Activated CD8-positive, alpha-beta memory T cell treated with anti-CD3 and anti-CD28 coated beads for 36 hours (primary cell): Measurements from ENCODE around the gene TTLL11. TPM values are rescaled to one million over a fixed set of nuclear protein-coding genes. Genes with fewer than 3 reads are reported as not detected.
"Not testable (repeated sequence)": the region's sequence is repeated elsewhere in the genome, so short reads cannot be mapped to it uniquely, and the experiment has no call there.

ENCODE experiments used
- CTCF ChIA-PET: fragments of 350-600 bp; sonication (Branson Sonifier 250); formaldehyde crosslinking; loops from one replicate; lab custom pipeline; 2021; ENCODE audit warnings: antibody characterized with exemption; lab: Charles Lee
- POLR2A ChIA-PET: fragments of 350-600 bp; sonication (Branson Sonifier 250); formaldehyde crosslinking; loops from one replicate; lab custom pipeline; 2021; ENCODE audit warnings: antibody characterized with exemption; lab: Charles Lee
- total RNA-seq, 2 experiments: library from RNA; stranded (reverse); gene quantifications; one replicate each; pipeline ENCODE4 v1.2.3, GENCODE V29; 2021

Gene TTLL11
- total RNA-seq, 2 experiments from 2014 or later: 2.0 to 2.6 TPM

GRCh38 chr9:122126331-122127261, 33.5 kb upstream of the TTLL11 start:
- ChIA-PET CTCF (interaction anchor here (0.7 to 6.9 kb wide), 8 partner anchors 10 to 683 kb away, joined by 3 to 91 read pairs (median 8); partner anchors contain the start of genes MORN5 and NDUFA8), POLR2A (no interaction called here)

GRCh38 chr9:122125509-122126330, 32.6 kb upstream of the TTLL11 start:
- CTCF ChIA-PET: interaction anchor here (0.6 to 6.9 kb wide), 17 partner anchors 8 to 684 kb away, joined by 3 to 91 read pairs (median 4); partner anchors contain the start of genes MORN5, MRRF, NDUFA8 and RBM18
- POLR2A ChIA-PET: interaction anchor here (1.2 kb wide), 1 partner anchor 26 kb away, joined by 3 read pairs; no protein-coding TSS in a partner anchor

- ChIA-PET CTCF (interaction anchor here (0.6 to 6.9 kb wide), 20 partner anchors 9 to 685 kb away, joined by 3 to 91 read pairs (median 4); partner anchors contain the start of genes MORN5, MRRF, NDUFA8 and RBM18), POLR2A (interaction anchor here (1.2 kb wide), 1 partner anchor 26 kb away, joined by 3 read pairs; no protein-coding TSS in a partner anchor)
These were observed 32.0 kb upstream of the TTLL11 start for GRCh38 chr9:122125158-122125508.

- ChIA-PET CTCF (interaction anchor here (0.7 to 6.9 kb wide), 19 partner anchors 8 to 685 kb away, joined by 3 to 91 read pairs (median 5); partner anchors contain the start of genes MORN5, MRRF, NDUFA8 and RBM18), POLR2A (interaction anchor here (1.2 kb wide), 1 partner anchor 25 kb away, joined by 3 read pairs; no protein-coding TSS in a partner anchor)
These were observed 31.4 kb upstream of the TTLL11 start for GRCh38 chr9:122124528-122124927.

GRCh38 chr9:122124048-122124447, 30.9 kb upstream of the TTLL11 start:
- ChIA-PET CTCF (interaction anchor here (1.2 to 6.9 kb wide), 11 partner anchors 8 to 330 kb away, joined by 3 to 91 read pairs (median 7); partner anchors contain the start of genes MORN5, NDUFA8 and TTLL11), POLR2A (no interaction called here)

GRCh38 chr9:122122903-122123632, 30.0 kb upstream of the TTLL11 start:
- ChIA-PET CTCF (interaction anchor here (0.6 to 6.9 kb wide), 14 partner anchors 11 to 267 kb away, joined by 3 to 91 read pairs (median 4); partner anchors contain the start of genes MORN5, MRRF, NDUFA8 and RBM18), POLR2A (no interaction called here)

GRCh38 chr9:122122468-122122867, 29.4 kb upstream of the TTLL11 start:
- ChIA-PET POLR2A (no interaction called here), CTCF (interaction anchor here (1.1 to 6.9 kb wide), 8 partner anchors 11 to 228 kb away, joined by 3 to 91 read pairs (median 8); partner anchors contain the start of genes MORN5, MRRF, NDUFA8 and RBM18)

GRCh38 chr9:122121931-122122330, 28.8 kb upstream of the TTLL11 start:
- POLR2A ChIA-PET: no interaction called here
- CTCF ChIA-PET: interaction anchor here (1.3 to 6.9 kb wide), 4 partner anchors 12 to 229 kb away, joined by 3 to 91 read pairs (median 37); partner anchors contain the start of genes MRRF and RBM18

GRCh38 chr9:122121391-122121790, 28.3 kb upstream of the TTLL11 start:
- ChIA-PET CTCF (interaction anchor here (6.8 to 6.9 kb wide), 2 partner anchors 24 to 229 kb away, joined by 66 to 91 read pairs; no protein-coding TSS in a partner anchor), POLR2A (no interaction called here)

GRCh38 chr9:122120316-122121071, 27.4 kb upstream of the TTLL11 start:
- ChIA-PET POLR2A (no interaction called here), CTCF (interaction anchor here (6.9 kb wide), 1 partner anchor 23 kb away, joined by 91 read pairs; no protein-coding TSS in a partner anchor)

GRCh38 chr9:122119721-122120120, 26.6 kb upstream of the TTLL11 start:
- ChIA-PET CTCF (interaction anchor here (6.9 kb wide), 1 partner anchor 22 kb away, joined by 91 read pairs; no protein-coding TSS in a partner anchor), POLR2A (no interaction called here)

- CTCF ChIA-PET: no interaction called here
- POLR2A ChIA-PET: no interaction called here
These were observed 26.0 kb upstream of the TTLL11 start for GRCh38 chr9:122119166-122119521.

GRCh38 chr9:122118343-122119165, 25.4 kb upstream of the TTLL11 start:
- ChIA-PET CTCF (interaction anchor here (1.9 kb wide), 1 partner anchor 20 kb away, joined by 6 read pairs; no protein-coding TSS in a partner anchor), POLR2A (no interaction called here)

GRCh38 chr9:122117241-122117640, 24.1 kb upstream of the TTLL11 start:
- POLR2A ChIA-PET: not testable (repeated sequence)
- CTCF ChIA-PET: interaction anchor here (0.6 to 2.8 kb wide), 6 partner anchors 7 to 816 kb away, joined by 3 to 7 read pairs (median 6); no protein-coding TSS in a partner anchor

GRCh38 chr9:122116448-122117173, 23.5 kb upstream of the TTLL11 start:
- CTCF ChIA-PET: interaction anchor here (0.6 to 2.8 kb wide), 5 partner anchors 8 to 349 kb away, joined by 3 to 7 read pairs (median 6); no protein-coding TSS in a partner anchor
- POLR2A ChIA-PET: no interaction called here
